Measurements from ENCODE around the gene CNKSR1.

CNKSR1 gene

DNA sequence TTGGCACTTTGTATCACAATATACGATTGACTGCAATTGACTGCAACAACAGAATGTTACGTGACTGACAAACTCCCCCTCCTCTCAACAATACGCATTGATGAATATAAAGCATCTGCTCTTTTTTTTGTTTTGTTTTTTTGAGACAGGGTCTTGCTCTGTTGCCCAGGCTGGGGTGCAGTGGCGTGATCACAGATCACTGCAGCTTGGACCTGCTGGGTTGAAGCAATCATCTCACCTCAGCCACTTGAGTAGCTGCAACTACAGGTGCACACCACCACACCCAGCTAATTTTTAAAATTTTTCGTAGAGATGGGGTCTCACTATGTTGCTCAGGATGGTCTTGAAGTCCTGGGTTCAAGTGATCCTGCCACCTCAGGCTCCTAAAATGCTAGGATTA lies 35.4 kb downstream of the CNKSR1 start:
- POLR2A ChIA-PET, result no interaction called here
- DNase-seq (ENCODE audit: low read depth, low spot score), result no peak
- no peak overlapping the region for H3K4me3 ChIP-seq (ENCODE audit: low read depth, low read length)
- CTCF ChIA-PET, result interaction anchor here (0.9 to 3.8 kb wide), 4 partner anchors 15 to 108 kb away, joined by 3 to 26 read pairs (median 3); partner anchors contain the start of genes CEP85 and ZNF593
- TF ChIP-seq, protein P1, sequence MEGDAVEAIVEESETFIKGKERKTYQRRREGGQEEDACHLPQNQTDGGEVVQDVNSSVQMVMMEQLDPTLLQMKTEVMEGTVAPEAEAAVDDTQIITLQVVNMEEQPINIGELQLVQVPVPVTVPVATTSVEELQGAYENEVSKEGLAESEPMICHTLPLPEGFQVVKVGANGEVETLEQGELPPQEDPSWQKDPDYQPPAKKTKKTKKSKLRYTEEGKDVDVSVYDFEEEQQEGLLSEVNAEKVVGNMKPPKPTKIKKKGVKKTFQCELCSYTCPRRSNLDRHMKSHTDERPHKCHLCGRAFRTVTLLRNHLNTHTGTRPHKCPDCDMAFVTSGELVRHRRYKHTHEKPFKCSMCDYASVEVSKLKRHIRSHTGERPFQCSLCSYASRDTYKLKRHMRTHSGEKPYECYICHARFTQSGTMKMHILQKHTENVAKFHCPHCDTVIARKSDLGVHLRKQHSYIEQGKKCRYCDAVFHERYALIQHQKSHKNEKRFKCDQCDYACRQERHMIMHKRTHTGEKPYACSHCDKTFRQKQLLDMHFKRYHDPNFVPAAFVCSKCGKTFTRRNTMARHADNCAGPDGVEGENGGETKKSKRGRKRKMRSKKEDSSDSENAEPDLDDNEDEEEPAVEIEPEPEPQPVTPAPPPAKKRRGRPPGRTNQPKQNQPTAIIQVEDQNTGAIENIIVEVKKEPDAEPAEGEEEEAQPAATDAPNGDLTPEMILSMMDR (IDR thresholded peaks at IDR 0.05; ENCODE audit: insufficient read depth, low read length, missing control alignments), result no peak

- no peak for DNase-seq (ENCODE audit: low read depth, low spot score)
- POLR2A ChIA-PET, result no interaction called here
- CTCF ChIA-PET, result interaction anchor here (1.2 to 3.8 kb wide), 3 partner anchors 13 to 44 kb away, joined by 3 to 26 read pairs (median 3); partner anchors contain the start of genes CEP85 and ZNF593
- TF ChIP-seq, protein P1 (IDR thresholded peaks at IDR 0.05; ENCODE audit: insufficient read depth, low read length, missing control alignments), result no peak
- no peak overlapping the region for H3K4me3 ChIP-seq (ENCODE audit: low read depth, low read length)
Observed at GRCh38 chr1:26213335-26213905, 36.1 kb downstream of the CNKSR1 start.

DNA sequence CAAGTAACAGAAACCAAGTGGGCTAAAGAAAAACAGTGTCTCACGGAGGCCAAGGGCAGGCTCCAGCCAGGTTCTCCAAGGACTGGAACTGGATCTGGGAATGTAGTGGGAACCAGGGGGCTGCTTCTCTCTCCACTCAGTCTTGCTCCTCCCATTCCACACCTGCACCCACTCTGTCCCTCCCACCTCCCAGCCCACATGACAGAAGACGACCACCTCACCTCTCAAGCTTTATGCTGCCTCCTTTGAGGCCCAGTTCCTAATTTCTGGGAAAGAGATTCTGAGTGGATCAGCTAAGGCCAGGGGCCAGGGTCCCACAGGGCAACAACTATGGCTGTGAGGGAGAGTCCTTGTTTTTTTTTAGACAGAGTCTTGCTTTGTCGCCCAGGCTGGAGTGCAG lies 38.0 kb downstream of the CNKSR1 start:
- ChIA-PET CTCF (interaction anchor here (1.1 kb wide), 1 partner anchor 200 kb away, joined by 3 read pairs; no protein-coding TSS in a partner anchor), POLR2A (no interaction called here)

GRCh38 chr1:26218906-26219494 lies 41.7 kb downstream of the CNKSR1 start:
- CTCF ChIA-PET, result no interaction called here

More for the DNA sequence above, 38.0 kb downstream of the CNKSR1 start:
- no peak overlapping the region for H3K4me3 ChIP-seq (ENCODE audit: low read depth, low read length)
- DNase-seq (ENCODE audit: low read depth, low spot score), result no peak
- TF ChIP-seq, protein P1 (IDR thresholded peaks at IDR 0.05; ENCODE audit: insufficient read depth, low read length, missing control alignments), result no peak

GRCh38 chr1:26220199-26220912 lies 43.1 kb downstream of the CNKSR1 start:
- CTCF ChIA-PET, result interaction anchor here (0.7 to 3.7 kb wide), 2 partner anchors 12 to 76 kb away, joined by 3 to 27 read pairs; partner anchors contain the start of gene CEP85
- POLR2A ChIA-PET, result no interaction called here

More at GRCh38 chr1:26218906-26219494, 41.7 kb downstream of the CNKSR1 start:
- no peak overlapping the region for H3K4me3 ChIP-seq (ENCODE audit: low read depth, low read length)
- no peak for DNase-seq (ENCODE audit: low read depth, low spot score)
- TF ChIP-seq, protein P1 (IDR thresholded peaks at IDR 0.05; ENCODE audit: insufficient read depth, low read length, missing control alignments), result no peak
- POLR2A ChIA-PET, result no interaction called here

More at GRCh38 chr1:26220199-26220912, 43.1 kb downstream of the CNKSR1 start:
- TF ChIP-seq, protein P1 (IDR thresholded peaks at IDR 0.05; ENCODE audit: insufficient read depth, low read length, missing control alignments), result no peak
- DNase-seq (ENCODE audit: low read depth, low spot score), result no peak
- H3K4me3 ChIP-seq (ENCODE audit: low read depth, low read length), result no peak overlapping the region
